ENCODE measurements around the gene DOCK10.
"Not testable (repeated sequence)": the region's sequence is repeated elsewhere in the genome, so short reads cannot be mapped to it uniquely, and the experiment has no call there.

Gene DOCK10

DNA sequence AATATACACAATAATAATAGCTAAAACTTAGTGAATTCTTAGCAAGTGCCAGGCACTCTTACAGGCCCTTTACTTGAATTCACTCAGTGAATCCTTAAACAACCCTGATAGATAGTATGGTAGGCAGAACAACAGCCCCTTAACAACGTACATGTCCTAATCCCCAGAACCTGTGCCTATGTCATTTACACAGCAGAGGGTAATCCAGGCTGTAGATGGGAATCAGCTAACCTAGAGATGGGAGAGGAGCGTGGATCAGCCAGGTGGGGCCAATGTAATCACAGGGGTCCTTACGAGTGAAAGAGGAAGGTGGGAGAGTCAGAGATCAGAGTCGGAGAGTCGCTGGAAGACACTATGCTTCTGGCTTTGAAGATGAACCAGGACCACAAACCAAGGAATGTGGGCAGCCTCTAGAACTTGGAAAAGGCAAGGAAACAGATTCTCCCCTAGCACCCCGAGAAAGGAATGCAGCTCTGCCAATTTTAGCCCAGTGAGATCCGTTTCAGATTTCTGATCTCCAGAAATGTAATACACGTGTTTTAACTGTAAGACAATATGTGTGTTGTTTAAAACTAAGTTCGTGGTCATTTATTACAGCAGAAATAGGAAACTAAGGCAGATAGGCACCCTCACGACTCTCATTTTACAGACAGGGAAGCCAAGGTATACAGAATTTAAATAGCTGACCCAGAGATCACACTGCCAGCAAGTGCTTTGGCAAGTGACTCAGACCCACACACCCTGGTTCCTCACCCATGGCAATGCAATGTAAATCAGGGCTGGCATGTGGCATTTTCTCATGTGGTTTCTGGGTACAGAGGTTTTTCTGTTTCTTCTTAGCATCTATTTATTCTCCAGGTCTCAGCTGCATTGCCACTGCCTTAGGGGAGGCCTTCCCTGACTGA, 68.9 kb downstream of the DOCK10 start:
- DNase-seq = no peak

DNA sequence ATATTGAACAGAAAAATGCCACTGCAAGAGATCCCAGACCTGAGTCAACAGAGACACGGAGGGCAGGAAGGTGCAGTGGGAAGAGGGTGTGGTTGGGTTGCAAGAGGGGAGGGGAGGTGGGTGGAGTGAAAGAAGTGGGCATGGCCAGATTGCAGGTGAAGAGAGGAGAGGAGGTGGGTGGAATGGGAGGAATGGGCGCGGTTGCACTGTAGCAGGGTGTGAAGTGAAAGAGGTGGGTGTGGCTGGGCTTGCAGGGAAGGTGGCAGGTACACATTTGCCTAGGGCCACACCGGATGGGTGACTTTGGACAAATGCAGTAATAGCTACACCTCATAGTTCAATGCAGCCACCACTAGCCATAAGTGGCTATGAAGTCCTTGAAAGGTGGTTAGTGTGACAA, 71.1 kb downstream of the DOCK10 start:
- DNase-seq = no peak

DNA sequence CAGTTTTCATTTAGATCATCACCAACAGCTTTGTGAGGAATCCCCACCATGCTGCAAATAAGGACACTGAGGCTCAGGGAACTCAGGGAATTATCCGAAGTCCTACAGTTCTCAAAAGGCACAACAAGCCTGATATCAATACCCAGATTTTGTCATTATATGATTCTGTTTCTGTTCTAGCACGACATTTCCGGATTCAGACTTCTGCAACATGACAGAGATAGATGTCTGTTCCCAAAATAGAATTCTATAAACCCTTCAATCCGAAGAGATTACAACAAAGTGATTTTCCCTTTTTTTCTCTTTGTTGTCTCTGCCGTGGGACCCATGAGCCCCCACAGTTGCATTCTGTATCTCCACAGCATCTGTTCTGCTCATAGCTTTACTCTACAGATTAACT, 72.0 kb downstream of the DOCK10 start:
- no peak for DNase-seq

DNA sequence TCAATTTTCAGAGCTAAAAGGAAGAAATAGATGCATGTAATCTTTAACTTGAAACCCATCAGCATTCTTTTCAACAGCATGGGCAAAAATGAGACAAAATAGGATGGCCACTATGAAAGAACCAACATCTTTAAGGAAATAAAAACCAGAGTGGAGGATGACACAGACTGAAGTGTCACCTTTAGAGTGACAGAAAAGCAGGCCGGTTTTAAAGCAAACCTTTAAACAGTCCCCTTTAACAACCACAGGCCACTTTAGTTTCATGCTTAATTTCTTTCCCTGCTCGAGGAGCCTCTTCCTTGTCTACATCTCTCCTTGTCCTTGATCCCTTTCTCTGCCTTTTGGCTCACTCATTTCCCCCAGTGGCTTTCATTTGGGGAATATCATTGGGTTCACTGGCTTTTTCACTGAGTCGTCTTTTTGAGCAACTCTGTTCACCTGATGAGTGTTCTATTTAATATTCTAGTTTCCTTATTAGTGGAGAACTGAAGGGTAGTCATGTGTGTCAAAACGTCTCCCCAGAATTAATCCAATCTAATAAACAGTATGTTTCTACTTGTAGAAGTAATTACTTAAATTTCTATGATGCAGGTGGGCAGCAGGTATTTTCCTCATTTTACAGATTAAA, 72.5 kb downstream of the DOCK10 start:
- no peak for DNase-seq

DNA sequence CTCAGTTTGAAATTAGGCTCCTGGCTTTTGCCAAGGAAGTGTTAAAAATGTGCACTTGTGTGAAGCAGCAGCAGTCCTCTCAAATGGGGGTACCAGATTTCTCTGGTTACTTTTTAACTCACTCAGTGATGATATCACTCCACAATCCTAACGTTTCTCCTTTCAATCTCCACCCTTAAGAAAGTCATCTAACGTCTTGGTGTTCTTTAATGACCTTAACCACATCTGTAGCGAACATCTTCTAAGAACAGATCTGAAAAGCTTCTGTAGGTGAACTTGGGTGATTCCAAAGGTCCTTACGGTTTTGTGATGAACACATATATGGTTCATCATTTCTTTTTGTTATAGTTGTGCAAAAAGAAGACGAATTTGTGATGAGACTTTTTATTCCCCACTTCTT, 73.2 kb downstream of the DOCK10 start:
- no peak for DNase-seq

DNA sequence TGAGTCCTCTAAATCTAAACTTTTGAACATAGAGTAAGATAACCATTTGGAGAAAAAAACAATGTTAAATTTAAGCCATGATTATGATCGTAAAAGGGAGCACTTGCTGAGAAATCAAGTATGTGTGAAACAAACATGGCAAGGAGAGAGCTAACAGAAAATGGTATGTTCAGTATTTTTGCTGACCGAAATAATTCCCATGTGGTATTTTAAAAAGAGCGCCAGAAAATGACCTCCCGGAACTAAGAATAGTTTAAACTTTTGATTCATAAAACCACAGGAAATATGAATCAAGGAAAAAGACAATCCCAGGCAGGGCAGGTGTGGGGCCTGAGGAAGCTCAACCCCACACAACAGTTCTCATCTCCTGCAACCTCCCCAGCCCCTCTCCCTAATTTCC, 74.2 kb downstream of the DOCK10 start:
- no peak for DNase-seq

DNA sequence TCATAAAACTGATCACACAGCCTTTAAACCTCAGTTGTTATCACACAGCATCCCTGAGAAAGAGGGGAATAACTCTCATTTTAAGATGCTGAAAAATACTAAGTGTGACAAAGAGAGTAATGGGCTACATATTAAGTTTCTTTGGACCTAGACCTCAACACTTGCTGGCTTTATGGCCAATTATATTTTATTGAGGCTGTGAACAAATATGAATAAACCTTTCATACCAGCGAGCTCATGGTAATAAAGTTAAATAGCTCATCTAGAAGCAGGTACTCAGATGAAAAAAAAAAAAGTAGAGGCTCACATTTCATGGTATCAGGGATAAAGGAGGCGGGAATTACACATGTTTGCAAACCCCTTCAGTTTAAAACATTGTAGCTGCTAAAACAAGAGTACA, 75.7 kb downstream of the DOCK10 start:
- DNase-seq = no peak

DNA sequence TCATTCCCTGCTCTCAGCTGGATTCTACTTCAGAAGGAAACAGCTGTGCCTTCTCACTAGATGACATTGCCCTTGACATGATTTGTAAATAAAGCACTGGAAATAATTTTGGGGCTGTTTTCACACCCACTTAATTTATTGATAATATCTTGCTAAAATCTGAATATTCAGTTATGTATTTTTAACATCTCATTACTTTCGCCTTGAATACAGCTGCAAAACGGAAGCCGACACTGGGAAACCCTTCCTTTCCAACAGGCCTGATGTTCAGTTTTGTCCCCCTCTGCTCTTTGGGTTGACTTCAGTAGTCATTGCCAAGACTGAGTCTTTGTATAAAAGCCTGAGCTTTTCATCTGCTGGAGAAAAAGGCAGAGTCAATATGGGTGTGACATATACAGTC, 82.7 kb downstream of the DOCK10 start:
- DNase-seq = no peak

DNA sequence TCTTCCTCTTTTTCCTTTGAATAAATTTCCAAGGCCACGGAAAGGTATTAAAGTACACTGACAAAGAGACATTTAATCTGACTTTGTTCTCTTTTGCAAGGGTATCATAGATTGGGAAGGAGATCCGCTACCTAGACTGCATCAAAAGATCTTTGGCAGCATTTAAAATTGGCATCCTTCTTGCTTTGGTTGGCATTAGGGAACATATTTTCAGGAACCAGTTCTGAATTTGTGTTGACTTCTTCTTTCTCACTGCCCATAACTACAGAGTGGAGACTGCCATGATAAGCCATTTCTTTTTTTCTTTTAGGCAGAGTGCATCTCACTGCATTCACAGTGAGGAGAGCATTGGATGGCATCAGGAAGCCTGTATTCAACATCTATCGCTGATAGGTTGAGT, 83.4 kb downstream of the DOCK10 start:
- no peak for DNase-seq

DNA sequence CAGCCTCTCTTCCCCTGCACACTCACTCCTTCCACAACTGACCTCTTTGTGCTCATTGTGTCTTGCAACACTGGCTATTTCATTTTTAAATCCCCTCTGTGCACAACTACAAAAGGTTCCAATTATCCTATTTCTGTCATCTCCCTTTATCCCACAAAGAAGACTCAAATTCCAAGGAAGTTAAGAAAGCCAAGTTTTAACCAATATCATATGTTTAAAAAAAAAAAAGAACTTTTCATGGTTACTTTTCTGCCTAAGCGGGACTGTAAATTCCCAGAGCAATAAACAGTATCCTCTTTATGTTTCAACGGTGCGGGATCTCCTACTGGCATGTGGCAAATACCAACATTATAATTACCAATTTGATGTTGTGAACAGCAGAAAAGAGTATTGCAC, 83.8 kb downstream of the DOCK10 start:
- DNase-seq = no peak

DNA sequence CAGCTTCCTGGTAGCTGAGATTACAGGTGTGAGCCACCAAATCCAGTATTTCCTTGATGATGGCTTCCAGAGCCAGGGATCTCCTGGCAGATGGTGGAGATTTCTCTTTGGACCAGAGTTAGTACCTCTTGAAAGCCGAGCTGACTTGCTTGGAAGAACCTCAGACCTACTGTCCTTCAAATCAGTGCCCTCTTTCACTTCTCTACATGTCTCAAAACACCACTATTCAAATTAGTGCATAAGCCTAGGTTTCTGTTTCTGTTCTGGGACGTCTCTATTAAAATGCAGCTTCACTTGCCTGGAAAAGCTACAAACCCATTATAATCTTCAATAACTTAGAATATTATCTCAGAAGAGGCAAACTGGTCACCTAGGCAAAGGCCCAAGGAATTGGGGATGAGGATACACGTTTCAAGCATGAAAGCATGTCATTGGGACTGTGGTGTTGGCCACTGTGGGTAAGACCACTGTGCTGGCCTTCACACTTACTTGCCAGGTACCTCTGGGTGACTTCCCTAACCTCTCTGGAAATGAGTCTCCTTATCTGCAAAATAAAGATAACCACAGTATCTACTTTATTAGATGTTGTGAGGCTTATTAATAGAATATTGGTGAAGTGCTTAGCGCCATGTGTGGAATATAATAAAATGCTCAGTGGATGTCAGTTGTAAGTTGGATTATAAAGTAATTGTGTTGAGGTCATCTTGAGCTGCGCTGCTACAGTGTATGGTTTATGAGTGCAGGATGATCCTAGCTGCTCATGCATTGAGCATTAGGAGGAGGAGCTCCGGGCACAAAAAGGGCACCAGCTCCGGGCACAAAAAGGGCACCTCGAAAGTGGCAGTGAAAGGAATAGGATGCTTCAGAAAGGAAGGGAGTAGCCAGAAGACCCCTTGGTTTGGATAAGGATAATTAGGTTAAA, 84.5 kb downstream of the DOCK10 start:
- no peak for DNase-seq

DNA sequence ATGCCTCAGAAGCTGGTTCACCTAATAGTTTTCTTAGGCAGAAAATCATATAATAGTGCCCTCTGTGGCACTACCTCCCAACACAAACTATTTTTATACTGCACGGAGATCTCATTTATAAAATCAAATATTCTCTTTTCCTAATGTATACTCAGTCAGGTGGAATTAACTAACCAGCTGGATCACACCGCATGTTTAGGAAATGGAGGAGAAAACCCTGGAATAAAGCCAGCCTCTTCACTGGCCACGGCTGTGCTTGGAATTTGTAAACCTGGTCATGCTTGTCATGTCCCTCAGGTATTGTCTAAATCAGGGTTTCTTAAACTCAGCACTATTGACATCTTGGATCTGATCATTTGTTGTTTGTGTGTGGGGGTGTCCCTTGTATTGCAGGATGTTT, 85.6 kb downstream of the DOCK10 start:
- DNase-seq = no peak

DNA sequence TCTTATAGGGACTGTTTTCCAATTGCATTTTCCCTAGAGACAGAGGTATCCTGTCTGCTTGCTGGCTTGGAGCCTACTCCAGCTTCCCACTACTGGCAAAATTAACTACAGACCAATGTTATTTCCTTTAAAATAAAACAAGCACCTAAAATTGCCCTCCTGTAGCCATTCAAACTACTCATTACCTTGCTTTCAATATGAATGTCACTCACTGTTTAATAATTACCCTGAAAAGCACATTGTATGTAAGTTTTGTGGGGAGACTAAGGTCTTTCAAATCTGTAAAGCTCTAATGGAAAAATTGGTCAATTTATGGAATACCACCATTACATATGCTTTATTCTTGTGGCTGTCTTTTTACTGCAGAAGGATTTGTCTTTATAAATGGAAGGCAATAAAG, 87.3 kb downstream of the DOCK10 start:
- no peak for DNase-seq

DNA sequence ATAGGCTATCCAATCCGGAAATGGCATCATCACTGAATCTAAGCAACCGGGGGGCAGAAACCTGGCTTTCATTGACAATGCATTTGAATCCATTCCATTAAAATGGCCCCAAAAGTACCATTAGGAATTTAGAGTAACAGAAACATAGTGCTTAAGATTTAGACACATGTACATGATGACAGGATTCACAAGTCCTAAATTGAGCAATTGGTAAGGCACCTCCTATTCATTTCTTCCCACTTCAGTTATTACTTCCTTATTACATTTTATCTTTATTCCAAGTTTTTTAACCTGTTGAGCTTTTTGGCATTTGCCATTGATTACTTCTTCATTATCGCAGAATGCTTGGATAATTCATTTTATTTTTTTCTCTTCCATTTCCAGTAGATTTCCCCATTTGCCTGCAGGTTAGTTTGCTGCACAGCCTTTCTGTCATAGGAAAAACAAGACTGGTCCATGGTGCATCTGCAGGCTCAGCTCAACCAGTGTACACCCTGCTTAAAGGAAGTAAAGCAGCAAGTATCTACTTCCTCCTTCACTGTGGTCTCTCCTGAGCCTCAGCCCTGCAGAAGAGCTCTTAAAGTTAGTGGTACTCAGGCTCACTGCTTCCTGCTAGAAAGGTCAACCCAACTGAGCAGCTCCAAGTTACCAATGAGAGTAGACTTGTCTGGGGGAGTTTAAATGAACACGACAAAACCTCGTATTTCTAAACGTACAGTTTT, 89.2 kb downstream of the DOCK10 start:
- DNase-seq = no peak

DNA sequence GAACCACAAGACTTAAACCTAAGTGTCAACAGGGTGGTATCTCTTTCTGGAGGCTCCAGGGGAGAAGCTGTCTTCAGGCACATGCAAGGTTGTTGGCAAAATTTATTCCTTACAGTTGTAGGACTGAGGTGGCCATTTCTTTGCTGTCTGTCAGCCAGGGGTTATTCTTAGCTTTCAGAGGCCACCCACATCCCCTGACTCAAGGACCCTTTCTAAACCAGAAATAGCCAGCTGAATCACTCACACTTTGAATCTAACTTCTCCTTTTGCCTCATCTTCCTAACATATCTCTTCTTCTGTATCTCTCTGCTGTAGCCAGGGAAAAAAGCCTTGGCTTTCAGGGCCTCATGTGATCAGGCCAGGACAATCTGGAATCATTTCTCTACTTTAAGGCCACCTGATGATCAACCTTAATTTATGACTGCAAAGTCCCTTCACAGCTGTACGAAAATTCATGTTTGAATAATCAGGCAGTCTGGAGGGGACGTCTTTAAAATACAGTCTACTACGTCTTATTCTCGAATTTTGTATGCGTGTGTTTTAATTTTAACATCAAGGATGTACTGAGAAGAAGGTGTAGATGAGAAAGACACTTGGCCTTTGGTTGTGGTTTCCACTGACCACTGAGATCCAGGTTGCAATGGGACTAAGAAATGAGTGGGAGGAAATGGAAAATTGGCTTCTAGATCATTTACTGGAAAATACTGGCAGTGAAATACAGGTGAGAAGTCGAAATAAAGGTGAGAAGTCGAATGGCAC, 90.4 kb downstream of the DOCK10 start:
- DNase-seq = no peak

DNA sequence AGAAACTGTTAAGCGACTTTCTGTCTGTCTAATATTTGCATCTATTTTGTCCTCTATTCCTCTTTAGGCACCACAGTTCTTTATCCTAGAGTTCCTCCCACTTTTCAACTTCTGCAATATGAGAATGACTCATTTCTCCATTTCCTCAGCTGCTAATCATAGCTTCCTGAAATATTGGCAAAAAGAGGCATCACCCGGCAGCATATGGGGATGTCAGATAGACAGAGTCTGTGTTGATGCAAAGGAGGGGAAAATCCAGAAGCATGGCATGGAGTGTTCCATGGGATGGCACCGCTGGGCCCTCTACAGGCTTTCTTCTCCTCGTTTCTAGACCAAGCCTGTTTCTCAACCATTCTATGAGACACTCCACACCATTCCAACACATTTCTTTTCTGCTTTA, 93.4 kb downstream of the DOCK10 start:
- peak; percentile 62 for DNase-seq

DNA sequence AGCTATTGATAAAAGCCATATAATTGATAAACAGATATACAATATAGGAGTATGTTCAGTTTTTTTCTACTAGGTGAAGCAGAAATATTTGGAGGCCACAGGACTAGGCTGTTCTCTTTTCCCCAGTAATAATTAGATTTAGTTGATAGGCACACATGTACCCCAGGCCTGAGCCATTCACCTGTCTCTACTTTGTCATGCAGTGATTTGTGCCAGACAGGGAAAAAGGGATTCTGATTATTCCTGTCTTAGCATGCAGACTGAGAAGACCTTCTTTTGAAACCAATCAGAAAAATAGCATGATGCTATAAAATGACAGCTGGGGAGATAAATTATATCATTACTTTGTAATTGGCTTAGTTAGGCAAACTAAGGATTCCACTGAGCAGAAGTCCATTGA, 94.3 kb downstream of the DOCK10 start:
- no peak for DNase-seq

DNA sequence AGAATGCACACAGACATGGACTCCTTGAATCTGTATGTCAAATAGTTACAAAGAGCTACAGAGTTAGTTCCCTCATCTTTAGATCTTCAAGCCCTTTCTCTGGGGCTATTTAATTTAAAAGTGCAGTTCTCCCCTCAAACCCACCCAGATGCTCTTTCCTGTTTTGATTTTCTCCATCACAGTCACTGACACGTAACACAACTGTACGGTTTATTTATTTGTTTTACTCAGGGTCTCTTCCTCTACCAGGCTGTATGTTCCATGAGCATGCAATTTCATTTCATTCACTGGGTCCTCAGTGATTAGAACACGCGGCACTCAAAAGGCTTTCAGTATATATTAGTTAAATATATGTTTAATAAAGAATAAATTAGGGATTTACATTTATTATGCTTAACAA, 94.7 kb downstream of the DOCK10 start:
- DNase-seq = no peak

DNA sequence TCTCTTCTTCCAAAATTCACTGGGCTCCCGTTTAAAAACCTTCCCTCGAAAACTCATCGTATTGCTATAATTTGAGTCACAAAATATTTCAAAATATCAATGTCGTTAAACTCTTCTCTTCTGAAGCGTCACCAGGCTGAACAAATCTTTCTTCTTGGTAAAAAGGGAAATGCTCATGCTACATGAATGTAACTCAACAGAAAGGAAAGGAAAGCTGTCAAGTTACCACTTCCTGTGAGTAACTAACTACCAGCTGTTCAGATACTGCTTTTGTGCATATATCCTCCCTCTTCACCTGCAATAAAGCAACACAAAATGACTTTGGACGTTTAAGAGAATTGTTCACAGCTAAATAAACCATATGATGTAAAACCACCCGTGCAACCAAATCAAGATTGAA, 95.4 kb downstream of the DOCK10 start:
- peak; percentile 45 for DNase-seq

DNA sequence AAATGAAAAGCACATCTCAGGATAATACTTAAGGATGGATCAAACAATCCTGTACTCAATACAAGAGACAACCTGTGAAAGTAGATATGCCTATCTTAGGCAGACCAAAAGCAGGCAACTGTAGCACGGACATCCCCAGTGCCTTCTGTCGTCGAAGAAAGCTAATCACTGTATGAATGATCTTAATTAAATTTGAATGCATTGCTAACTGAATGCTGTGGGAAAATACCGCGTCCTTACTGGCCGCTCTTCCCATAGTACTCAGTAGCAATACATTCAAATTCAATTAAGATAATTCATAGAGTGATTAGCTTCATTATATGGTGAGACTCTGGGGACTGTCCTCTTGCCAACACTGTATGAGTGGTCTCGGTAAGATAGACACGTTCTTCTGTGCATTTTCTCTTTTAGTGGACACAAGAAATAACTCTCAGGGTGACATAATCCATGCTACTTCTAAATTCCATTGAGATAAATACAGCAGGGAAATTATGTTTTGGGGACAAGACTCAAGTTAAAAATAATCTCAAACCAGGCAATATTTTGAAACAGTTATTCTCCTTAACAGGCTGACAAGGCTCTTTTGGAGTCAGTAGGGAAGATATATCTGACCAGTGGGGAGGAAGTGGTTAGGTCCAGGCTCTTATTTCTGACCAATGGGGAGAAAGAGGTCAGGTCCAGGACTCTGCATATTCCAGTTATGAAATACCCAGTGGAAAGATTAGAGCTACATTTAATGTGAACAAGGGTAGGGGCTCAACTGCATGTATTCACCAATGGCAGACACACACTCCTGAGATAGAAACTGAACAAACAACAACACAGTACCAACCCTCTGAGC, 97.3 kb downstream of the DOCK10 start:
- no peak for DNase-seq

DNA sequence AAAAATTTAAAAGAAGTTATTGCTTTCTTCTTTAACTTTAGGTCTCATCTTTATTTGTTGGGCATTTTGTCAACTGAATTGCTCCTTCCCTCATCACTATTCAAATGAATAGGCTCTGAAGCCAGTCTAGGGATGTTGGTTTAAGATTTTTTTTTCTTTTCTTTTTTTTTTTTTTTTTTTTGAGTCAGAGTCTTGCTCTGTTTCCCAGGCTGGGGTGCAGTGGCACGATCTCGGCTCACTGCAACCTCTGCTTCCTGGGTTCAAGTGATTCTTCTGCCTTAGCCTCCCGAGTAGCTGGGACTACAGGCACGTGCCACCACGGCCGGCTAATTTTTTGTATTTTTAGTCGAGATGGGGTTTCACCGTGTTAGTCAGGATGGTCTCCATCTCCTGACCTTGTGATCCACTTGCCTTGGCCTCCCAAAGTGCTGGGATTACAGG, 98.6 kb downstream of the DOCK10 start:
- not testable (repeated sequence) for DNase-seq

All from NCI-H226 (cell line).